HCT116 (cell line): ENCODE data around the gene PCDHA3. TPM values are rescaled to one million over a fixed set of nuclear protein-coding genes. Genes with fewer than 3 reads are reported as not detected.

Source experiments
- ATAC-seq: fragments of 200-7000 bp; cut with Tn5 transposase; 2 replicates; pipeline ENCODE4 v1.9.1; 2020; ENCODE audit warnings: mild to moderate bottlenecking, moderate library complexity
- BruUV-seq: library from RNA; stranded (reverse); fragments of 400-500 nt; replicated peaks from 2 replicates; lab custom pipeline; 2021; lab: Mats Ljungman, UMichigan
- CTCF ChIA-PET: fragments of 300-600 bp; sonication (Branson Sonifier 250); formaldehyde crosslinking; loops from one replicate; lab custom pipeline; 2021; ENCODE audit warnings: antibody characterized with exemption; lab: Charles Lee
- POLR2A ChIA-PET: fragments of 300-600, 350-600 bp; sonication (Branson Sonifier 250); formaldehyde crosslinking; loops from one replicate; lab custom pipeline; 2021; ENCODE audit warnings: antibody characterized with exemption; lab: Charles Lee
- RAD21 ChIA-PET, 2 experiments: fragments of 300-600 bp; sonication (Branson Sonifier 250); formaldehyde crosslinking; loops; one replicate each; lab custom pipeline; 2023; ENCODE audit warnings: low total read pairs in 2 of 2; ENCODE audit not compliant: uncharacterized antibody in 2 of 2, unreplicated experiment in 2 of 2, low non-redundant PET in 1 of 2; lab: Charles Lee
- DNase-seq: peaks from one replicate; pipeline ENCODE4 v3.0.0-alpha.2; 2010; ENCODE audit warnings: low read depth, low spot score
- H2AFZ ChIP-seq: fragments of 200-600 bp; shearing (Covaris generic), sonication (generic); 2 replicates; pipeline ENCODE4 v1.6.1; 2017; ENCODE audit warnings: low read depth, mixed run types, mixed read lengths, antibody characterized with exemption, low read length; ENCODE audit not compliant: poor library complexity, severe bottlenecking
- H3K27ac ChIP-seq: 2 replicates; pipeline ENCODE4 v1.5.1; 2012; ENCODE audit warnings: low read depth, low read length
- H3K27me3 ChIP-seq: fragments of 200-600 bp; sonication (generic); 2 replicates; pipeline ENCODE4 v1.6.1; 2016; ENCODE audit warnings: mixed run types, low read length, mixed read lengths; ENCODE audit not compliant: insufficient read depth
- H3K36me3 ChIP-seq, 2 experiments: fragments of 200-500 bp in 1 of 2; fragments of 200-600 bp in 1 of 2; sonication (Bioruptor generic) in 1 of 2; sonication (generic) in 1 of 2; 2 replicates each; pipeline versions ENCODE4 v1.5.1 to v1.6.1; 2014 to 2016; ENCODE audit warnings: low read length in 2 of 2, inconsistent platforms in 1 of 2, mixed read lengths in 1 of 2, mixed run types in 1 of 2; ENCODE audit not compliant: insufficient read depth in 2 of 2, control insufficient read depth in 1 of 2
- H3K4me1 ChIP-seq, 2 experiments: fragments of 200-600 bp in 1 of 2; sonication (generic) in 1 of 2; 2 replicates each; pipeline versions ENCODE4 v1.5.1 to v1.6.1; 2012 to 2017; ENCODE audit warnings: low read length in 2 of 2, inconsistent platforms in 1 of 2, mild to moderate bottlenecking in 1 of 2, mixed read lengths in 1 of 2, mixed run types in 1 of 2, moderate library complexity in 1 of 2; ENCODE audit not compliant: insufficient read depth in 2 of 2, control insufficient read depth in 1 of 2
- H3K4me2 ChIP-seq: fragments of 200-600 bp; sonication (generic); 2 replicates; pipeline ENCODE4 v1.6.1; 2017; ENCODE audit warnings: mixed run types, low read length, mixed read lengths
- H3K4me3 ChIP-seq, 2 experiments: fragments of 200-600 bp in 1 of 2; sonication (generic) in 1 of 2; replicated peaks in 1 of 2; 2 replicates each; pipeline ENCODE4 v1.5.1; 2011 to 2016; ENCODE audit warnings: low read length in 2 of 2, control low read depth in 1 of 2, low read depth in 1 of 2, mild to moderate bottlenecking in 1 of 2, mixed read lengths in 1 of 2, mixed run types in 1 of 2
- H3K79me2 ChIP-seq: fragments of 200-600 bp; sonication (generic); 2 replicates; pipeline ENCODE4 v1.6.1; 2017; ENCODE audit warnings: mild to moderate bottlenecking, mixed run types, low read length, moderate library complexity, mixed read lengths; ENCODE audit not compliant: insufficient read depth
- H3K9ac ChIP-seq: fragments of 200-600 bp; sonication (generic); 2 replicates; pipeline ENCODE4 v1.6.1; 2016; ENCODE audit warnings: low read length, mixed read lengths
- H3K9me2 ChIP-seq: fragments of 200-600 bp; sonication (generic), shearing (Covaris generic); 2 replicates; pipeline ENCODE4 v1.6.1; 2017; ENCODE audit warnings: mixed run types, mild to moderate bottlenecking, moderate library complexity; ENCODE audit not compliant: insufficient read depth
- H3K9me3 ChIP-seq, 2 experiments: fragments of 200-500 bp in 1 of 2; fragments of 200-600 bp in 1 of 2; sonication (Bioruptor generic) in 1 of 2; sonication (generic) in 1 of 2; 2 replicates each; pipeline ENCODE4 v1.6.1; 2014 to 2017; ENCODE audit warnings: low read length in 2 of 2, mixed read lengths in 2 of 2, inconsistent platforms in 1 of 2, low read depth in 1 of 2, mild to moderate bottlenecking in 1 of 2, mixed run types in 1 of 2, moderate library complexity in 1 of 2; ENCODE audit not compliant: control insufficient read depth in 1 of 2, insufficient read depth in 1 of 2
- H4K20me1 ChIP-seq: fragments of 200-600 bp; sonication (generic), shearing (Covaris generic); 2 replicates; pipeline ENCODE4 v1.6.1; 2017; ENCODE audit warnings: mixed run types, mild to moderate bottlenecking, moderate library complexity; ENCODE audit not compliant: insufficient read depth
- CEBPB ChIP-seq: IDR thresholded peaks from 2 replicates; pipeline ENCODE4 v1.6.1; 2012; ENCODE audit warnings: low read depth
- EZH2phosphoT487 ChIP-seq: fragments of 200-600 bp; IDR thresholded peaks from 2 replicates; pipeline ENCODE4 v1.6.1; 2018; ENCODE audit warnings: antibody characterized with exemption, borderline replicate concordance
- FOSL1 ChIP-seq: IDR thresholded peaks from 2 replicates; pipeline ENCODE4 v1.6.1; 2012; ENCODE audit warnings: low read depth
- POLR2AphosphoS5 ChIP-seq: IDR thresholded peaks from 2 replicates; pipeline ENCODE4 v1.6.1; 2011; ENCODE audit warnings: mild to moderate bottlenecking, low read depth, low read length, moderate library complexity
- RAD21 ChIP-seq: IDR thresholded peaks from 2 replicates; pipeline ENCODE4 v1.6.1; 2012; ENCODE audit warnings: low read depth, mild to moderate bottlenecking
- REST ChIP-seq: IDR thresholded peaks from 2 replicates; pipeline ENCODE4 v1.6.1; 2012; ENCODE audit warnings: low read depth
- TCF7L2 ChIP-seq: IDR thresholded peaks from 2 replicates; pipeline ENCODE4 v1.7.0; 2011; ENCODE audit warnings: borderline replicate concordance, inconsistent platforms; ENCODE audit not compliant: insufficient read depth, insufficient read length; ENCODE audit errors: extremely low read depth
- ZFX ChIP-seq: fragments of 450-650 bp; IDR thresholded peaks from 2 replicates; pipeline ENCODE4 v1.6.1; 2017
- ZNF274 ChIP-seq: fragments of 200-500 bp; sonication (Bioruptor generic); IDR thresholded peaks from 2 replicates; pipeline ENCODE4 v1.6.1; 2014; ENCODE audit warnings: mild to moderate bottlenecking, low read depth, low read length, inconsistent platforms
- intact Hi-C: fragments of 100-400 bp; cut with micrococcal nuclease; formaldehyde crosslinking; loops from 2 replicates; pipeline ENCODE4 v1.10.0; 2022
- total RNA-seq: library from RNA; stranded (reverse); gene quantifications from one replicate; pipeline ENCODE4 v1.2.1, GENCODE V29; 2021; ENCODE audit not compliant: unreplicated experiment
- TF ChIP-seq, protein P1 (sequence below), 3 experiments: fragments of 200-600 bp in 1 of 3; sonication (generic) in 1 of 3; IDR thresholded peaks in 2 of 3; conservative IDR thresholded peaks in 1 of 3; 2 replicates each; pipeline ENCODE4 v1.5.1; 2012 to 2017; ENCODE audit warnings: low read depth in 2 of 3, low read length in 2 of 3, antibody characterized with exemption in 1 of 3, borderline replicate concordance in 1 of 3, control low read depth in 1 of 3, mild to moderate bottlenecking in 1 of 3, mixed read lengths in 1 of 3, mixed run types in 1 of 3, moderate library complexity in 1 of 3; ENCODE audit not compliant: insufficient read depth in 1 of 3
- TF ChIP-seq, protein P2 (sequence below): IDR thresholded peaks from 2 replicates; pipeline ENCODE4 v1.6.1; 2011; ENCODE audit warnings: mild to moderate bottlenecking, low read length, moderate library complexity; ENCODE audit not compliant: insufficient replicate concordance; ENCODE audit errors: extremely low read depth

Gene PCDHA3
- total RNA-seq, 1 experiment from 2014 or later = not detected

DNA sequence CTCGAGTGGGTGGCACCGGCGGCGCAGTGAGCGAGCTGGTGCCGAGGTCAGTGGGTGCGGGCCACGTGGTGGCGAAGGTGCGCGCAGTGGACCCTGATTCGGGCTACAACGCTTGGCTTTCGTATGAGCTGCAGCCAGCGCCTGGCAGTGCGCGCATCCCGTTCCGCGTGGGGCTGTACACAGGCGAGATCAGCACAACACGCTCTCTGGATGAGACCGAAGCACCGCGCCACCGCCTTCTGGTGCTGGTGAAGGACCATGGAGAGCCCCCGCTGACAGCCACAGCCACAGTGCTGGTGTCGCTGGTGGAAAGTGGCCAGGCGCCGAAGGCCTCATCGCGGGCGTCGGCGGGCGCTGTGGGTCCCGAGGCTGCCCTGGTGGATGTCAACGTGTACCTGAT lies 22.6 kb downstream of the PCDHA3 start:
- no peak overlapping the region for H3K27ac ChIP-seq
- no TSS peak for BruUV-seq

More for the DNA sequence above, 22.6 kb downstream of the PCDHA3 start:
- H3K9me3 ChIP-seq = no peaks in the 10 kb centered on the region
- no peaks in the 10 kb centered on the region; a peak in 1 of 4 replicates for H3K36me3 ChIP-seq
- H4K20me1 ChIP-seq = no peaks in the 10 kb centered on the region
- no peak overlapping the region for H3K4me2 ChIP-seq
- ChIA-PET CTCF (no interaction called here), POLR2A (no interaction called here), RAD21 (no interaction called here)
- no peaks in the 10 kb centered on the region; the same call in 1 of the 2 replicates for H3K9me2 ChIP-seq
- no peak for ATAC-seq
- no peak for DNase-seq
- TF ChIP-seq ZNF274 = no peak
- TF ChIP-seq REST = no peak
- TF ChIP-seq TCF7L2 = no peak
- TF ChIP-seq, protein P1, sequence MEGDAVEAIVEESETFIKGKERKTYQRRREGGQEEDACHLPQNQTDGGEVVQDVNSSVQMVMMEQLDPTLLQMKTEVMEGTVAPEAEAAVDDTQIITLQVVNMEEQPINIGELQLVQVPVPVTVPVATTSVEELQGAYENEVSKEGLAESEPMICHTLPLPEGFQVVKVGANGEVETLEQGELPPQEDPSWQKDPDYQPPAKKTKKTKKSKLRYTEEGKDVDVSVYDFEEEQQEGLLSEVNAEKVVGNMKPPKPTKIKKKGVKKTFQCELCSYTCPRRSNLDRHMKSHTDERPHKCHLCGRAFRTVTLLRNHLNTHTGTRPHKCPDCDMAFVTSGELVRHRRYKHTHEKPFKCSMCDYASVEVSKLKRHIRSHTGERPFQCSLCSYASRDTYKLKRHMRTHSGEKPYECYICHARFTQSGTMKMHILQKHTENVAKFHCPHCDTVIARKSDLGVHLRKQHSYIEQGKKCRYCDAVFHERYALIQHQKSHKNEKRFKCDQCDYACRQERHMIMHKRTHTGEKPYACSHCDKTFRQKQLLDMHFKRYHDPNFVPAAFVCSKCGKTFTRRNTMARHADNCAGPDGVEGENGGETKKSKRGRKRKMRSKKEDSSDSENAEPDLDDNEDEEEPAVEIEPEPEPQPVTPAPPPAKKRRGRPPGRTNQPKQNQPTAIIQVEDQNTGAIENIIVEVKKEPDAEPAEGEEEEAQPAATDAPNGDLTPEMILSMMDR (IDR thresholded peaks at IDR 0.05 in 2 of 3, conservative IDR thresholded peaks at IDR 0.05 in 1 of 3; ENCODE audit: borderline replicate concordance in 1 of 3, insufficient read depth in 1 of 3, low read depth in 2 of 3, low read length in 2 of 3) = no peak
- TF ChIP-seq RAD21 = no peak
- TF ChIP-seq, protein P2, sequence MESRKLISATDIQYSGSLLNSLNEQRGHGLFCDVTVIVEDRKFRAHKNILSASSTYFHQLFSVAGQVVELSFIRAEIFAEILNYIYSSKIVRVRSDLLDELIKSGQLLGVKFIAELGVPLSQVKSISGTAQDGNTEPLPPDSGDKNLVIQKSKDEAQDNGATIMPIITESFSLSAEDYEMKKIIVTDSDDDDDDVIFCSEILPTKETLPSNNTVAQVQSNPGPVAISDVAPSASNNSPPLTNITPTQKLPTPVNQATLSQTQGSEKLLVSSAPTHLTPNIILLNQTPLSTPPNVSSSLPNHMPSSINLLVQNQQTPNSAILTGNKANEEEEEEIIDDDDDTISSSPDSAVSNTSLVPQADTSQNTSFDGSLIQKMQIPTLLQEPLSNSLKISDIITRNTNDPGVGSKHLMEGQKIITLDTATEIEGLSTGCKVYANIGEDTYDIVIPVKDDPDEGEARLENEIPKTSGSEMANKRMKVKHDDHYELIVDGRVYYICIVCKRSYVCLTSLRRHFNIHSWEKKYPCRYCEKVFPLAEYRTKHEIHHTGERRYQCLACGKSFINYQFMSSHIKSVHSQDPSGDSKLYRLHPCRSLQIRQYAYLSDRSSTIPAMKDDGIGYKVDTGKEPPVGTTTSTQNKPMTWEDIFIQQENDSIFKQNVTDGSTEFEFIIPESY = no peak
- TF ChIP-seq CEBPB = no peak
- TF ChIP-seq ZFX = no peak
- no peak for TF ChIP-seq FOSL1
- no peak for TF ChIP-seq EZH2phosphoT487
- TF ChIP-seq POLR2AphosphoS5 = no peak
- intact Hi-C loops = no loop called here
- H3K27me3 ChIP-seq = no peaks in the 10 kb centered on the region
- H2AFZ ChIP-seq = no peak overlapping the region
- no peak overlapping the region for H3K4me3 ChIP-seq
- no peaks in the 10 kb centered on the region for H3K4me1 ChIP-seq
- H3K9ac ChIP-seq = no peak overlapping the region
- no peaks in the 10 kb centered on the region for H3K79me2 ChIP-seq
